Measurements from ENCODE around the gene STK39. TPM values are rescaled to one million over a fixed set of nuclear protein-coding genes. Genes with fewer than 3 reads are reported as not detected.

The STK39 gene
- total RNA-seq, 1 experiment from 2014 or later, result 13.8 TPM

GRCh38 chr2:168114619-168115018 is 132.8 kb downstream of the STK39 start:
- ChIA-PET POLR2A (no interaction called here), CTCF (interaction anchor here (0.5 to 9.3 kb wide), 6 partner anchors 8 to 1575 kb away, joined by 3 to 117 read pairs (median 80); no protein-coding TSS in a partner anchor)
- no peaks in the 10 kb centered on the region for H3K27me3 Mint-ChIP-seq (ENCODE audit: insufficient read depth, unreplicated experiment)
- H3K27ac Mint-ChIP-seq (ENCODE audit: low read depth, unreplicated experiment), result no peak overlapping the region
- no peaks in the 10 kb centered on the region for H3K4me1 Mint-ChIP-seq (ENCODE audit: insufficient read depth, unreplicated experiment)
- TF ChIP-seq CTCF (IDR thresholded peaks at IDR 0.05; ENCODE audit: unreplicated experiment), result no peak
- intact Hi-C loops (cut with micrococcal nuclease), result loop anchor here (5.0 kb wide), 1 partner anchor 772 kb away; no protein-coding TSS in a partner anchor
- H3K4me3 Mint-ChIP-seq (ENCODE audit: unreplicated experiment), result no peak overlapping the region
- no peak for DNase-seq (ENCODE audit: unreplicated experiment)
- H3K36me3 Mint-ChIP-seq (ENCODE audit: insufficient read depth, unreplicated experiment), result no peaks in the 10 kb centered on the region
- no TSS peak for BruUV-seq (replicated peaks)
- no peaks in the 10 kb centered on the region for H3K9me3 Mint-ChIP-seq (ENCODE audit: unreplicated experiment)

GRCh38 chr2:168114040-168114439 is 133.4 kb downstream of the STK39 start:
- POLR2A ChIA-PET, result no interaction called here

GRCh38 chr2:168107322-168107721 is 140.1 kb downstream of the STK39 start:
- TF ChIP-seq CTCF (IDR thresholded peaks at IDR 0.05; ENCODE audit: unreplicated experiment), result no peak
- BruUV-seq (replicated peaks), result no TSS peak
- ChIA-PET POLR2A (interaction anchor here (0.8 kb wide), 1 partner anchor 12 kb away, joined by 3 read pairs; no protein-coding TSS in a partner anchor), CTCF (interaction anchor here (0.7 to 11.2 kb wide), 2 partner anchors 11 to 141 kb away, joined by 3 to 105 read pairs; no protein-coding TSS in a partner anchor)
- intact Hi-C loops (cut with micrococcal nuclease), result no loop called here
- no peaks in the 10 kb centered on the region for H3K9me3 Mint-ChIP-seq (ENCODE audit: unreplicated experiment)
- H3K4me3 Mint-ChIP-seq (ENCODE audit: unreplicated experiment), result no peak overlapping the region
- no peaks in the 10 kb centered on the region for H3K27me3 Mint-ChIP-seq (ENCODE audit: insufficient read depth, unreplicated experiment)
- no peaks in the 10 kb centered on the region for H3K4me1 Mint-ChIP-seq (ENCODE audit: insufficient read depth, unreplicated experiment)
- no peak overlapping the region for H3K27ac Mint-ChIP-seq (ENCODE audit: low read depth, unreplicated experiment)
- H3K36me3 Mint-ChIP-seq (ENCODE audit: insufficient read depth, unreplicated experiment), result peaks cover 8% of the 10 kb centered on the region
- DNase-seq (ENCODE audit: unreplicated experiment), result no peak

More at GRCh38 chr2:168114040-168114439, 133.4 kb downstream of the STK39 start:
- no peak for DNase-seq (ENCODE audit: unreplicated experiment)
- no peaks in the 10 kb centered on the region for H3K27me3 Mint-ChIP-seq (ENCODE audit: insufficient read depth, unreplicated experiment)
- CTCF ChIA-PET, result interaction anchor here (0.5 to 9.3 kb wide), 2 partner anchors 755 to 1574 kb away, joined by 3 to 117 read pairs; no protein-coding TSS in a partner anchor
- no peaks in the 10 kb centered on the region for H3K9me3 Mint-ChIP-seq (ENCODE audit: unreplicated experiment)
- intact Hi-C loops (cut with micrococcal nuclease), result no loop called here
- H3K4me1 Mint-ChIP-seq (ENCODE audit: insufficient read depth, unreplicated experiment), result no peaks in the 10 kb centered on the region
- H3K27ac Mint-ChIP-seq (ENCODE audit: low read depth, unreplicated experiment), result no peak overlapping the region
- BruUV-seq (replicated peaks), result no TSS peak
- no peak overlapping the region for H3K4me3 Mint-ChIP-seq (ENCODE audit: unreplicated experiment)
- no peaks in the 10 kb centered on the region for H3K36me3 Mint-ChIP-seq (ENCODE audit: insufficient read depth, unreplicated experiment)
- no peak for TF ChIP-seq CTCF (IDR thresholded peaks at IDR 0.05; ENCODE audit: unreplicated experiment)

- TF ChIP-seq CTCF (IDR thresholded peaks at IDR 0.05; ENCODE audit: unreplicated experiment), result no peak
- Mint-ChIP-seq H3K36me3 (ENCODE audit: insufficient read depth, unreplicated experiment) (peaks cover 13% of the 10 kb centered on the region), H3K4me1 (ENCODE audit: insufficient read depth, unreplicated experiment) (no peaks in the 10 kb centered on the region), H3K27me3 (ENCODE audit: insufficient read depth, unreplicated experiment) (no peaks in the 10 kb centered on the region), H3K27ac (ENCODE audit: low read depth, unreplicated experiment) (no peak overlapping the region), H3K9me3 (ENCODE audit: unreplicated experiment) (no peaks in the 10 kb centered on the region), H3K4me3 (ENCODE audit: unreplicated experiment) (no peak overlapping the region)
- no peak for DNase-seq (ENCODE audit: unreplicated experiment)
- CTCF ChIA-PET, result interaction anchor here (0.7 to 11.2 kb wide), 3 partner anchors 13 to 841 kb away, joined by 3 to 105 read pairs (median 5); no protein-coding TSS in a partner anchor
- POLR2A ChIA-PET, result no interaction called here
- no TSS peak for BruUV-seq (replicated peaks)
- intact Hi-C loops (cut with micrococcal nuclease), result no loop called here
Measured at GRCh38 chr2:168105127-168105683, 142.2 kb downstream of the STK39 start.

All from MCF 10A (cell line).